ENCODE results near the gene TMPRSS4.

TMPRSS4 gene

GRCh38 chr11:118081241-118081958 lies 4.5 kb downstream of the TMPRSS4 start:
- DNase-seq = no peak

- no peak for DNase-seq
Observed at GRCh38 chr11:118082880-118083552, 6.1 kb downstream of the TMPRSS4 start.

- DNase-seq = no peak
Observed at GRCh38 chr11:118084247-118084646, 7.4 kb downstream of the TMPRSS4 start.

DNA sequence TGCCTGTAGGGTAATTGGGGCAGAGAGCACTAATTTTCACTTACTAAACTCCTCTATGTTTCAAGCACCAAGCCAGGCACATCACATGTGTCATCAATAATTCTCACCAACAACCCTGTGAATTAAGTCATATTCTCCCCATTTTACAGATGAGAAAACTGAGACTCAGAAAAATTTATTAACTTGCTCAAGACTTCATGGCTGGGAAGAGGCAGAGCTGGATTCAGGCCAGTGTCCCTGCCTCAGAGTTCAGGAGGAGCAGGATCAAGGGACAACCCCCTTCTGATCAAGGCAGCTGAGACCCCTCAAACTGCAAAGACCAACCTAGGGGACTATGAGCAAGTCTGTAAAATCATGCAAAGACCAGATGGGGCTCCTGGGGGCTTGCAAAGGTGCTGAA lies 7.8 kb downstream of the TMPRSS4 start:
- DNase-seq = no peak

GRCh38 chr11:118086913-118087768 lies 10.3 kb downstream of the TMPRSS4 start, which contains the start of gene SMIM35:
TSS of gene SMIM35 (minus strand) at chr11:118086963. CDS start at chr11:118086757, 206 bp downstream.
- no peak for DNase-seq

DNA sequence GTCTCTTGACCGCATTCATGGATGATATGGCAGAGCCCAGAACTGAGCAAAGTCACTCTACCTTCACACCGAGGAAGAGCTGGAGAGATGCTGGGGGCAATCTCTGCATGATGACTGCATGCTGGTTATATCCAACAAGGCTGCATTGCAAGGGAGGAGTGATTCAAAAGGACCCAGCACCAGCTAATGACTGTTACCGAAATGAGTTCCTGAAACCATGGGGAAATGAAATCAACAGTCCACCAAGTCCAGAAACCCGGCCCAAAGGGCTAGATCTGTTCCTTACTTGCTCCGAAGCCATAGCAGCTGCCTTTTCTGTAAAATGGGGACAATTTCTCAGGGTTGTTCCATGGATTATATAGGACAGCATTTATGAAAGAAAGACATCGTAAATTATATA lies 11.1 kb downstream of the TMPRSS4 start:
- DNase-seq = no peak

- DNase-seq = no peak
Observed at GRCh38 chr11:118088531-118088930, 11.7 kb downstream of the TMPRSS4 start.

- no peak for DNase-seq
Observed at GRCh38 chr11:118090545-118091162, 13.8 kb downstream of the TMPRSS4 start.

DNA sequence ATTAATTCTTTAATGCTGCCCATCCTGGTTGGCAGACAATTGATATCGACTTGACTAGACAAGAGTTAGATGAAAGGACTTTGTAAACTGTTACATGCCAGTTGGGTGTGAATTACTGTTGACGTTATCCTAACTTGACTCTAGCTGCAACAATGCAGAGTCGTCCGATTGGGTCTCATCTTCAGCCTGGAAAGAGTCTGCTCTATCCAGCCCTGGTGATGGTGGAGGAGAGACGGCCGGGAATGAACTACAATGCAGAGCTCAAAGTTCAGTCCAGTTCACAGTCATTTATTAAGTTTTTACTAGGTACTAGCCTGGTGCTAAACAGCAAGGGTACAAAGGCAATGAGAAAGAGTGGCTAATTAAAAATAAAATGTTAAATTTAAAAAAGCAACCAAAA lies 14.8 kb downstream of the TMPRSS4 start:
- no peak for DNase-seq

DNA sequence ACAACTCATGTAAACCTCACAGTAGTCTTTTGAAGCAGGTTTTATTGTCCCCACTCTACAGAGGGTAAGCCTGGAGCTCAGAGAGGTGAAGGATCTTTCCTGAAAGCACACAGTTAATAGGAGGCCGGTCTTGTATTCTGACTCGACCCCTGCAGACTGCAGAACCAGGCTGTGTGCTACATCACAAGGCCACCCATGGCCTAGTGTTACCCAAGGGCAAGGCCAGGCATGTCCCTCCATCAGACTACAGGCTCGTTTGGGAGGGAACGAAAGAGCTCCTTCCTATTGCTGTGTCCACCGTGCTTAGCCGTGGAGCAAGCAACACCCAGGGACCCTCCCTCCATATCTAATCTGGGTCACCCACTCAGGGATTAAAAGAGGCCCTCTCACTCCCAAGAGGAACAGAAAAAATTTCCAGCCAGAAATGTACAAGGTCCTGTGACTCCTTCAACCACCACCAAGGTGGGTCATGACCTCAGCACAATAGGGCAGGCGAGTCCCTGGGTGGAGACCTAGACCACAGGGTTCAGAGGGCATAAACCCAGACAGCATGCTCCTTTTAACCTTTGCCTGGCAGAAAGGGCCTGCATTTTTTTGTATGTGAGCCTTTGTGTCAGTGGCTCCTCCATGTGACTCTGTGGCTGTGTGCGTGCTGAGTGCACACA lies 16.2 kb downstream of the TMPRSS4 start:
- DNase-seq = no peak

- DNase-seq = no peak
Observed at GRCh38 chr11:118095493-118095892, 18.6 kb downstream of the TMPRSS4 start.

- no peak for DNase-seq
Observed at GRCh38 chr11:118095967-118096367, 19.1 kb downstream of the TMPRSS4 start.

DNA sequence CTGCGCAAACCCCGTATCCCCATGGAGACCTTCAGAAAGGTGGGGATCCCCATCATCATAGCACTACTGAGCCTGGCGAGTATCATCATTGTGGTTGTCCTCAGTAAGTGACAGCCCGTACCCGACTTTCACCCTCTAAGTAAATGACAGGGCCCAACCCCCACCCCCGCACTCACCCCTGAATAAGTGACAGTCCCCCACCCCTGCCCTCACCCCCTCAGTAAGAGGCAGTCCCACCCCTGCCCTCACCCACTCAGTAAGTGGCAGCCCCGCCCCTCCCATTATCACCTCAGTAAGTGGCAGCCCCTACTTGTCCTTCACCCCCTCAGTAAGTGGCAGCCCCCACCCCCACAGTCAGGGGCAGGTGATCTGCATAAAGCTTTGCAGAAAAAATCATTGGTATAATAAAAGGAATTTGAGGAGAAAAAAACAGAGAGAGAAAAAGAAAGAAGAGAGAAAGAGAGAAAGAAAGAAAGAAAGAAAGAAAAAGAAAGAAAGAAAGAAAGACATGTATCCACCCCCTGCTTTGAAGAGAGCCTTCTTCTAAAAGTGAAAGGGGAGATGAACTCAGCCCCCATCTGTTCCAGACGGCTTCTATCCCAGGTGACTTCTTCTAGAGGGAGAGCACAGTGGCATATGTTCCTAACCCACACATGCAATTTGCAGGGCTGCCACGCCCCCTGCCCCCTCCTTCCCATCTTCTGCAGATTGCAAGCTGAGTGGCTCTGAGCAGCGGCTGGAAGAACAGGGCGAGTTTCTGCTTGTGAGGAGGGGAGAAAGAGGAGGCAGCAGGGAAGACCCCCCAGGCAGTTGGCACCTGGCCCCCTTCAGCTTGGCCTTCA lies 22.3 kb downstream of the TMPRSS4 start:
- DNase-seq = no peak

DNA sequence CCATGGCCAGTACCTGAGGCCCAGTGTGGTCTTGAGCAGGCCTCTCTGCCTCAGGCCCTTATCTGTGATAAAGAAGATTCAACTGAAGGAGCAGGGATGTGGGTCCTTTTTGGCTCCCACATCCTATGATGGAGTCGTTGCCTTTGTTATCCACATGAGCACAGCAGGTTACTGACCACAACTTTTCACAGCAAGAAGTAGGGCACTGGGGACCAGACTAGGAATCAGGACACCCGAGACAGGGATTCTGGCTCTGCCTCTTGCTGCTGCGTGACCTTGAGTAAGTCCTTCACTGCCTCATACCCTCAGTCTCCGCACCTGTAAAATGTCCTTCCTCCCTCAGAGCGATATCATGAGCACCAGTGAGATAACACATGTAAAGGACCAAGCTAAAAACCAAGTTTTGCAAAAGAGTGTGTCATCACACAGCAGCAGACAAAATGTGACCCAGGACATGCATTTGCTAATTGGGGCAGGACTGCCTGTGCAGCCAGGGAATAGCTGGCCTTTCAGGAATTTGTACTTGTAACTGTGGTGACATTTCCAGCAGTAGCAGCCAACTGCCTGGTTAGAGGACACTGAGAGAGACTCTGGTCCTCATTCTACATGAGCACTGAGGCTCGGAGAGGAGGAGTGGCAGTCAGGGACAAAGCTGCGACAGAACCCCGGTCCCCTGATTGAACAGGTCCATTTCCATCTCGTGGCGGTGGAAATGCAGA lies 23.1 kb downstream of the TMPRSS4 start:
- DNase-seq = no peak

DNA sequence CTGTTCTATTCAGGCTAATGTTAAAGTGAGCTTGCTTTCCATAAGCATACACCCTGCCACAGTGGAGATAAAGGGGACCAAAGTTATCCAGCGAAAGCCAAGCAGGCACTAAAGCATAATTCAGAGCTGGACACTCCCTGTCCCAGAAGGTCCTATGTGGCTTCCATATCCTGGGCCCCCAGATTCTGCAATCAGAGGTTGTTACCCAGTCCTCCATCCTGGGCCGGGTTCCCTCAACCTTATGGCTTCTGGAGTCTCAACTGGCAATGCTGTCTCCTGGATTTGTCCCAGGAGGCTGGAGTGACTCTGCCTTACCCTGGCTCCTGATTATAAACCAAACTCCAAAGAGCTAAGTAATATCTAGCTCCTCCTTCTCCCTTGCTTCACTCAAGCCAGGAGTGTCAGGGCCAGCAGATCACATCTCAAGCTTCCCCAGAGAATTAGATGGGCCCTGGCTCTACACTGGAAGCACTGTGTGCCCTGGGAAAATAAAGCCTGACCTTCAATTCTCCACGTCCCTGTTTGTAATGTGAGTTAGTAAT lies 23.9 kb downstream of the TMPRSS4 start:
- no peak for DNase-seq

DNA sequence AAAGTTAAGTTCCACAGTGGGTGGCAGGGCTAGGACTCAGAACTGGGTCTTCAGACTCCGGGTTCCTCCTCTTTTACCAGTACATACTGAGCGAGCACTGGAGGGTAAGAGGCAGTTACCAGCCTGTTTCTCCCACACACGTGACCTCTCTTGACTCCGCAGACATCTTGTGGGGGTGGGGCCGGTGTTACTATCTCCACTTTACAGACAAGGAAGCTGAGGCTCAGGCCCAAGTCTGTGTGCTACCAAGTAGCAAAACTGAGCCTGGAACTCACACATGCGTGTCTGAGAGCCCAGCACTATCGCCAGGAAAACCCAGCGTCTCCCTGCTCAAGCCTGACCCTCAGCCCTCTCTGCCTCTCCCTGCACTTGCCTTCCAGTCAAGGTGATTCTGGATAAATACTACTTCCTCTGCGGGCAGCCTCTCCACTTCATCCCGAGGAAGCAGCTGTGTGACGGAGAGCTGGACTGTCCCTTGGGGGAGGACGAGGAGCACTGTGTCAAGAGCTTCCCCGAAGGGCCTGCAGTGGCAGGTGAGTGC lies 25.9 kb downstream of the TMPRSS4 start:
- DNase-seq = no peak

GRCh38 chr11:118104491-118104890 lies 27.6 kb downstream of the TMPRSS4 start:
- no peak for DNase-seq

- DNase-seq = no peak
Observed at GRCh38 chr11:118105657-118106305, 28.9 kb downstream of the TMPRSS4 start.

DNA sequence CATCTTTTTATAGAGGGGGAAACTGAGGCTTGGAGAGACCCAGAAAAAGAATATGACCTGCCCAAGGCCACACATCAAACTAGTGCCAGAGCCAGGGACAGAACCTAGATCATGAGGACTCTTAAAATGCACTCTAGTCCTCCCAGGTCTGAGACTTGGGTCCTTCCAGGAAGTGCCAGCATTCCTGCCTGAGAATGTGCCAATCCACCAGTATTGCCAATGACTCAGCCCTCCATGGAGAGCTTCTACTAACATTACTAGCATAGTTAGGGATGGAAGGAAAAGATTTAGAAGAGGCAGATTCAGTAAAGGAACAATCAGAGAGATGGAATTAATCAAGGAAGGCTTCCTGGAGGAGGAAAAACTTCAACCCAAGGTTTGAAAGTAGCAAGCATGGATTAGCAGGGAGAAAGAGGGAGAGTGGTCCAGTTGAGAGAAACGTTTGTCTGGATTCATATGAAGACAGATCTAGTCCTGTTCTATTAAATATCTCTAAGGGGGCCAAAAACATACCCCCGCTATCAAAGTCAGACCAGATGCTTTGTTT lies 30.0 kb downstream of the TMPRSS4 start:
- DNase-seq = no peak

Measured in activated CD4-positive, alpha-beta T cell treated with anti-CD3 and anti-CD28 coated beads for 1 hour (primary cell).